NK-92 (cell line): Measurements from ENCODE around the gene DCP1A.
"Not testable (repeated sequence)": the region's sequence is repeated elsewhere in the genome, so short reads cannot be mapped to it uniquely, and the experiment has no call there.

Experiments
- DNase-seq: peaks from one replicate; lab custom pipeline; 2025; ENCODE audit not compliant: unreplicated experiment; lab: John Stamatoyannopoulos, UW

Gene DCP1A

DNA sequence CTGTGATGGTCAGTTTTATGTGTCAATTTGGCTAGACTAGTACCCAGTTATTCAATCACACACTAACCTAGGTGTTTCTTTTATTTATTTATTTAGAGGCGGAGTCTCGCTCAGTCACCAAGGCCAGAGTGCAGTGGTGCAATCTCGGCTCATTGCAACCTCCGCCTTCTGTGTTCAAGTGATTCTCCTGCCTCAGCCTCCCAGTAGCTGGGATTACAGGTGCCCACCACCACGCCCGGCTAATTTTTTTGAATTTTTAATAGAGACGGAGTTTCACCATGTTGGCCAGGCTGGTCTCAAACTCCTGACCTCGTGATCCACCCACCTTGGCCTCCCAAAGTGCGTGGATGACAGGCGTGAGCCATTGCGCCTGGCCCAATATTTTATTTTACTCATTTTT is 78.2 kb downstream of the DCP1A start:
- not testable (repeated sequence) for DNase-seq

DNA sequence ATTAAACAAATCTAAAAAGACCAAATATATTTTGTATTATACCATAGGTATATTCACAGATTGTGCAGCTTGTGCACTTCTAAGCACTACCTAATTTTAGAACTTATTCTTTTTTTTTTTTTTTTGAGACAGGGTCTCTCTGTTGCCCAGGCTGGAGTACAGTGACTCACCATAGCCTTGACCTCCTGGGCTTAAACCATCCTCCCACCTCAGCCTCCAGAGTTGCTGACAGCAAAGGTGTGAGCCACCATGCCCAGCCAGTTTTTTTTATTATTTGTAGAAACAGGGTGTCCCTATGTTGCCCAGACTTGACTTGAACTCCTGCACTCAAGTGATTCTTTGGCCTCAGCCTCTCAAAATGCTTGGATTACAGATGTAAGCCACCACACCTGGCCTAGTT is 79.6 kb downstream of the DCP1A start:
- no peak for DNase-seq

- DNase-seq = no peak
Measured at GRCh38 chr3:53264718-53265117, 82.6 kb downstream of the DCP1A start.

GRCh38 chr3:53263907-53264306 is 83.4 kb downstream of the DCP1A start:
- DNase-seq = no peak

GRCh38 chr3:53261712-53262111 is 85.6 kb downstream of the DCP1A start:
- DNase-seq = no peak

GRCh38 chr3:53260286-53260785 is 87.0 kb downstream of the DCP1A start:
- DNase-seq = no peak

DNA sequence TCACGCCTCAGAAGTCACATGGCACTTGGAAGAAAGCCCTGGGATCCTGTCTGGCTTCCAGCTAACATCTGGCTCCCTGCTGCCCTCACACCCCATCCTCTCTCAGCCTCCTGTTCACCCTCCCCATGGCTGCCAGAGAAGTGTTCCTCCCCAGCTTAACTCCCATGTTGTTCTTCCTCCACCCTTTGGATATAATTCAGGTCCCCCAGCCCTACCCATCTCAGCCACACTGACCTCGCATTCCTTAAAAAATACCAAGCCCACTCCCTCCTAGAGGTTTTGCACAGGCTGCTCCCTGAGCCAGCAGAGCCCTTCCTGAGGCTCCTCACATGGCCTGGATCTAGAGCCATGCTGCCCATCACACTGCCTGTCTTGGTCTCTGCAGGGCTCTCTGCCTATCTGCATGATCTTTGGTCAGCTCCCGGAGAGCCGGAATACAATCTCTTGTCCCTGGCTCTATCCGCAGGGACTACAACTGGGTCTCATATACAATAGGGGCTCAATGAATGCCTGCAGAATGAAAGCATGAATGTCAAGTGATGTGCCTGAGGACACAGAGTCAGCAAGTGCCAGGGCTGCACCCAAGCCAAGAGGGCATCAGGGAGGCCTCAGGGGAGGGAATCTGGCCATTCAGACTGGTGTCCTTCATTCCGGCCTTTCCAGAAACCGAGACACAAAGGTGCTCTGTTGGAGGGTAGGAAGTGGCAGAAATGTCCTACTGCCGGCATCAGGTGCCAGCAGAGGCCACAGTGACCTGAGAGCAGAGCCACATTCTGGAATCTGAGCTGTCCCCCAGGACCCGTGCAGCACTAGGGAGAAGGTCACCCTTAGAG is 87.7 kb downstream of the DCP1A start:
- no peak for DNase-seq

DNA sequence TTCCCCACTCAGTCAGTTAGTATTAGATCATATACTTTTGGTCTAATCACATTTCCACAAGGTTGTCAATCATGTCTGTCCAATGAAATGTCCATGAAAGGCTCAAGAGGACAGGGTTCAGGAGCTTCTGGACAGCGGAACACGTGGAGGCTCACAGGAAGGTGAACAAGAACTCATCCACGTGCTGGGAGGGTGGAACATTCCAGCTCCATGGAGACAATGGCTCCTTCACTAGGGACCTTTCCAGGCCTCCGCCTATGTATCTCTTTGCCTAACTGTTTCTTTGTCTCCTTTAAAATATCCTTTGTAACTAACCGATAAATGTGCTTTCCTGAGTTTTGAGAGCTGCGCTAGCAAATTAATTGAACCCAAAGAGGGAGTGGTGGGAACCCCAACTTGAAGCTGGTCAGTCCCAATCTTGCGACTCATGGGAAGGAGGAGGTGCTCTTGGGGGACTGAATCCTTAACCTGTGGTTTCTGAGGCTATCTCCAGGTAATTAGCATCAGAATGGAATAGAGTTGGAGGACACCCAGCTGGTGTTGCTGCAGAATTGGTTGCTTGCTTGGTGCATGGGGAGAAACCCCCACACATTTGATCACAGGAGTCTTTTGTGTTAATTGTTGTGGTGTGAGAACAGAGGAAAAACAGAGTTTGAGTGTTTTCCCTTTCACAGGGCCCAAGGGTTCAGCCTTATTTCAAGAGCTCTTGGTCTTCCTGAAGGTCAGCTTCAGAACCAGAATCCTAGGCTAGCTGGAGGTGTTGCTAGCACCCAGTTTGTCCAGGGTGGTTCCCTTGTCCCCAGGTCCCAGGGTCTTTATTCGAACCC is 88.5 kb downstream of the DCP1A start:
- DNase-seq = no peak

DNA sequence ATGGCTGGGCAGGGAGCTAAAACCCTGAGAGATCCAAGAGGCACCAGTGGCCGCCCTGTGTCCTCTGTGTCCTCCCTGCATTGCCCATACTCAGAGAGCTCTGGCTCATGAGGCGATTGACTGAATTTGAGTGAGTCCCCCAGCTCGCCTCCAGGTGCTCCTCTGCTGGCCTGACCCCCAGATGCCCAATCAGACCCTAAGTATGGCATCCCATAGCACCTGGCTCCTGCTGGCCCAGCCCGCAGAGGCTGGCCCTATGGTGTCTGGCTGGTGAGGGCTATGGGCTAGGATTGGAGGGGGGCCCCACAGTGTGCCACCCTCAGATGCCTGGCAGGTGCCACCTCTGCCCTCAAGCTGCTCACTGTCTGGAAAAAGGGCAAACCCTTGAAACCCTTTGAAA is 89.9 kb downstream of the DCP1A start:
- DNase-seq = no peak

GRCh38 chr3:53256704-53257055 is 90.7 kb downstream of the DCP1A start:
- DNase-seq = no peak

GRCh38 chr3:53255775-53256703 is 91.3 kb downstream of the DCP1A start, which contains the start of gene TKT:
Gene TKT (minus strand): TSS chr3:53256022. CDS start chr3:53255942, 80 bp downstream.
- DNase-seq = no peak

GRCh38 chr3:53255423-53255774 is 91.9 kb downstream of the DCP1A start:
- DNase-seq = no peak

DNA sequence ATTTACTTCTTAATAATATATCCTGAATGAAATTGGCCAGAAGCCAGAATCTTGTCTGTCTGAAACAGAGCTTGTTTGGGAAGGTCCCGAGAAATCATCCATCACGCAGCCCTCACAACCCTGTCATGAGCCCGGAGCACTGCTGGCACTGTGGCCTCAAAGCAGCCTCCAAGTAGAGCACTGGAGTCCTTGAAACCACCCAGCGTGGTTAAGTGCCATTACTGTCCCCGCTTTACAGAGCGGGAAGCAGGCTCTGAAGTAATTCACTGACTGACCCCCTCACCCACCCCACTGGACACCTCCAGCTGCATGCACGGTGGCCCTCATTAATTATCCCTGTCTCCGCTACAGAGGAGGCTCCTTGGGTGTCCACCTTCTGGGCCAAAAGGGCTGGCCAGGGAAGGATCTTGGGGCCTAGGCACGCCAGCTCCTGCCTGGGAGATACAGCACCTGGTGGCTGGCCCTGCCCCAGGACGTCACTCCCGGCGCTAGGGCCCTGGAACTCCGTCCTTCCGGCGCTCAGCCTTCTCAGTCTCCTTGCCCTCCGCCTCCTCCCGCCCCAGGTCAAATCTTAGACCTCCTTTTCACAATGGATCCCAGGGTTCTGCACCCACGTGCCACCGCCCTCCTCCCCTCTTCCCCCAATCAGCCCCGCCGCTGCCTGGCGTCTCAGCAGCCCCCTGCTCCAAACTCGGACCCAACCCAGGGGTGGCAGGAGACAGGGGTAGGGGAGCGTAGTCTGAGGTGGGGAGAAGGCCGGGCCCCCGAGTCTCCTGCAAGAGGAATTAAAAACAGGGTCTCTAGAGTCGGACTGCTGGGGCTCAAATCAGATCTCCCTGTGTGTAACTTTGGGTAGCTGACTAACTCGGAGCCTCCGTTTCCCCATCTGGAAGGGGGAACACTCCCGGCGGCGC is 92.6 kb downstream of the DCP1A start:
- DNase-seq = no peak

- DNase-seq = no peak
Measured at GRCh38 chr3:53253707-53254508, 93.4 kb downstream of the DCP1A start.

DNA sequence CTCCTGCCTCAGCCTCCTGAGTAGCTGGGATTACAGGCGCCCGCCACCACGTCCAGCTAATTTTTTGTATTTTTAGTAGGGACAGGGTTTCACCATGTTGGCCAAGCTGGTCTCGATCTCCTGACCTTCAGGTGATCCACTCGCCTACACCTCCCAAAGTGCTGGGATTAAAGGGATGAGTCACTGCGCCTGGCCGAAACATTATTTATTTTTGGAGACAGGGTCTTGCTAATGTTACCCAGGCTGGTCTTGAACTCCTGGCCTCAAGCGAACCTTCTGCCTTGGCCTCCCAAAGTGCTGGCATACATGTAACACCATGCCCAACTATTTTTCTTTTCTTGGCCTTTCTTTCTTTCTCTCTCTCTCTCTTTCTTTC is 94.4 kb downstream of the DCP1A start:
- DNase-seq = not testable (repeated sequence)

GRCh38 chr3:53252096-53252946 is 95.0 kb downstream of the DCP1A start:
- DNase-seq = no peak

- no peak for DNase-seq
Measured at GRCh38 chr3:53250881-53251605, 96.3 kb downstream of the DCP1A start.

DNA sequence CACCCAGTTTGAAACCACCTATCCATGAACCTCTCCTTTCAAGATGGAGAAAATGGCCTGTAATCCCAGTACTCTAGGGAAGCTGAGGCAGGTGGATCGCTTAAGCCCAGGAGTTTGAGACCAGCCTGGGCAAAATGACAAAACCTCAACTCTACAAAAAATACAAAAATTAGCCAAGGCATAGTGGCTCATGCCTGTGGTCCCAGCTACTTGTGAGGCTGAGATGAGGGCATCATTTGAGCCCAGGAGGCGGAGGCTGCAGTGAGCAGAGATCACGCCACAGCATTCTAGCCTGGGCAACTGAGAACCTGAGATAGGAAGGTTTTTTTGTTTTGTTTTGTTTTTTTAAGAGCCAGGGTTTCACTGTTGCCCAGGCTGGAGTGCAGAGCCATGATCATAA is 96.9 kb downstream of the DCP1A start:
- no peak for DNase-seq
